ENCODE results near the gene SLC8A1. TPM values are rescaled to one million over a fixed set of nuclear protein-coding genes. Genes with fewer than 3 reads are reported as not detected.

The SLC8A1 gene
- total and polyA plus RNA-seq, 10 of the 15 experiments (the other 5 are each of a cell fraction or from before 2014, with no cell fraction given), result under 0.01 to 1.2 (median 0.01) TPM; not detected in 3

DNA sequence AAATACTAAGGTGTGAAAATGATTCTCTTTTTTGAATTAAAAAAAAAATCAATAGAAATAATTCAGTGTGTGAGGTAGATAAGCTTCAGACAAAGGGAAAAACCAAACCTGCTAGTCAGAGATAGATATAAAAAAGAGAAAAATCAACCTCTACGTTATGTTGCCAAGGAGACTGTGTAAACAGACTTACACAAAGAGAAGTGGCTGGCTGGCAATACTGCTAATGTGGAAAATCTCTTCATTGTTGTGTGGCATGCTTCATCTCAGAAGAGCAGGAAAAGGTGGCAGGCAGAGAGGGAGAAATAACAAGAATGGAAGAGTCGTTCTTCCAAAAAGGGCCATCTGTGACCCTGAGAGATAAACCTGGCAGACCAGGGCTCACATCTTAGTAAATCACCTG, 200.8 kb downstream of the SLC8A1 start:
- in situ Hi-C loops (cut with MboI), result no loop called here
- RAD21 ChIA-PET (ENCODE audit: unreplicated experiment), result no interaction called here
- no peaks in the 10 kb centered on the region for H3K9me3 ChIP-seq (replicated peaks; ENCODE audit: control insufficient read depth, insufficient read depth, low read length)
- TF ChIP-seq, protein P1, sequence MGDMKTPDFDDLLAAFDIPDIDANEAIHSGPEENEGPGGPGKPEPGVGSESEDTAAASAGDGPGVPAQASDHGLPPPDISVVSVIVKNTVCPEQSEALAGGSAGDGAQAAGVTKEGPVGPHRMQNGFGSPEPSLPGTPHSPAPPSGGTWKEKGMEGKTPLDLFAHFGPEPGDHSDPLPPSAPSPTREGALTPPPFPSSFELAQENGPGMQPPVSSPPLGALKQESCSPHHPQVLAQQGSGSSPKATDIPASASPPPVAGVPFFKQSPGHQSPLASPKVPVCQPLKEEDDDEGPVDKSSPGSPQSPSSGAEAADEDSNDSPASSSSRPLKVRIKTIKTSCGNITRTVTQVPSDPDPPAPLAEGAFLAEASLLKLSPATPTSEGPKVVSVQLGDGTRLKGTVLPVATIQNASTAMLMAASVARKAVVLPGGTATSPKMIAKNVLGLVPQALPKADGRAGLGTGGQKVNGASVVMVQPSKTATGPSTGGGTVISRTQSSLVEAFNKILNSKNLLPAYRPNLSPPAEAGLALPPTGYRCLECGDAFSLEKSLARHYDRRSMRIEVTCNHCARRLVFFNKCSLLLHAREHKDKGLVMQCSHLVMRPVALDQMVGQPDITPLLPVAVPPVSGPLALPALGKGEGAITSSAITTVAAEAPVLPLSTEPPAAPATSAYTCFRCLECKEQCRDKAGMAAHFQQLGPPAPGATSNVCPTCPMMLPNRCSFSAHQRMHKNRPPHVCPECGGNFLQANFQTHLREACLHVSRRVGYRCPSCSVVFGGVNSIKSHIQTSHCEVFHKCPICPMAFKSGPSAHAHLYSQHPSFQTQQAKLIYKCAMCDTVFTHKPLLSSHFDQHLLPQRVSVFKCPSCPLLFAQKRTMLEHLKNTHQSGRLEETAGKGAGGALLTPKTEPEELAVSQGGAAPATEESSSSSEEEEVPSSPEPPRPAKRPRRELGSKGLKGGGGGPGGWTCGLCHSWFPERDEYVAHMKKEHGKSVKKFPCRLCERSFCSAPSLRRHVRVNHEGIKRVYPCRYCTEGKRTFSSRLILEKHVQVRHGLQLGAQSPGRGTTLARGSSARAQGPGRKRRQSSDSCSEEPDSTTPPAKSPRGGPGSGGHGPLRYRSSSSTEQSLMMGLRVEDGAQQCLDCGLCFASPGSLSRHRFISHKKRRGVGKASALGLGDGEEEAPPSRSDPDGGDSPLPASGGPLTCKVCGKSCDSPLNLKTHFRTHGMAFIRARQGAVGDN (IDR thresholded peaks at IDR 0.05), result no peak
- TF ChIP-seq ZNF24 (IDR thresholded peaks at IDR 0.05), result no peak
- no peak for TF ChIP-seq HCFC1 (IDR thresholded peaks at IDR 0.05; ENCODE audit: low read length)
- TF ChIP-seq ATF7 (IDR thresholded peaks at IDR 0.05; ENCODE audit: low read depth), result no peak
- no peak for TF ChIP-seq BCL11A (IDR thresholded peaks at IDR 0.05; ENCODE audit: low read depth, low read length)
- TF ChIP-seq PRDM15 (CRISPR knock-in tag; IDR thresholded peaks at IDR 0.05), result no peak
- TF ChIP-seq E2F8 (IDR thresholded peaks at IDR 0.05; ENCODE audit: low read depth, partially characterized antibody), result no peak
- no peak for TF ChIP-seq SPI1 (IDR thresholded peaks at IDR 0.05; ENCODE audit: borderline replicate concordance, insufficient read depth, low read depth, low read length)
- no peak for TF ChIP-seq PML (IDR thresholded peaks at IDR 0.05; ENCODE audit: low read length)
- TF ChIP-seq IRF3 (IDR thresholded peaks at IDR 0.05), result no peak

More for the DNA sequence above, 200.8 kb downstream of the SLC8A1 start:
- Histone ChIP-seq H3K9ac (ENCODE audit: control insufficient read depth, insufficient read depth, low read length) (no peak overlapping the region), H3K4me1 (ENCODE audit: control insufficient read depth, insufficient read depth, low read length) (no peaks in the 10 kb centered on the region), H3K79me2 (ENCODE audit: control insufficient read depth, insufficient read depth, low read length) (no peaks in the 10 kb centered on the region), H2AFZ (ENCODE audit: control insufficient read depth, low read depth, low read length) (no peak overlapping the region), H3K27me3 (replicated peaks in 1 of 2; ENCODE audit: control insufficient read depth in 2 of 2, insufficient read depth in 2 of 2, low read length in 1 of 2) (no peaks in the 10 kb centered on the region; a peak in 1 of 4 replicates), H3K27ac (ENCODE audit: control insufficient read depth, insufficient read depth) (no peak overlapping the region), H4K20me1 (ENCODE audit: control insufficient read depth, insufficient read depth) (no peaks in the 10 kb centered on the region), H3K36me3 (ENCODE audit: control insufficient read depth in 2 of 2, insufficient read depth in 2 of 2, low read length in 1 of 2) (no peaks in the 10 kb centered on the region), H3K4me3 (no peak overlapping the region), H3K4me2 (ENCODE audit: control insufficient read depth, insufficient read depth) (no peak overlapping the region)
- POLR2A ChIA-PET, result no interaction called here
- no peak for ATAC-seq
- no TSS peak for BruUV-seq (replicated peaks)
- FAIRE-seq, result no peak
- no peak for DNase-seq (ENCODE audit: low read depth, low spot score)
- CTCF ChIA-PET, result no interaction called here
- 5% methylated on average over 2 of the region's 2 CpGs for WGBS (ENCODE audit: insufficient coverage, insufficient replicate concordance, low lambda C conversion rate, missing lambda C conversion rate)
- SMC1A ChIA-PET (ENCODE audit: uncharacterized antibody, unreplicated experiment), result no interaction called here
- intact Hi-C loops (cut with micrococcal nuclease; ENCODE audit: unreplicated experiment), result no loop called here

Data from GM12878 (cell line).